ENCODE data around the gene CALM3.
"Not testable (repeated sequence)": the region's sequence is repeated elsewhere in the genome, so short reads cannot be mapped to it uniquely, and the experiment has no call there.

CALM3 gene

DNA sequence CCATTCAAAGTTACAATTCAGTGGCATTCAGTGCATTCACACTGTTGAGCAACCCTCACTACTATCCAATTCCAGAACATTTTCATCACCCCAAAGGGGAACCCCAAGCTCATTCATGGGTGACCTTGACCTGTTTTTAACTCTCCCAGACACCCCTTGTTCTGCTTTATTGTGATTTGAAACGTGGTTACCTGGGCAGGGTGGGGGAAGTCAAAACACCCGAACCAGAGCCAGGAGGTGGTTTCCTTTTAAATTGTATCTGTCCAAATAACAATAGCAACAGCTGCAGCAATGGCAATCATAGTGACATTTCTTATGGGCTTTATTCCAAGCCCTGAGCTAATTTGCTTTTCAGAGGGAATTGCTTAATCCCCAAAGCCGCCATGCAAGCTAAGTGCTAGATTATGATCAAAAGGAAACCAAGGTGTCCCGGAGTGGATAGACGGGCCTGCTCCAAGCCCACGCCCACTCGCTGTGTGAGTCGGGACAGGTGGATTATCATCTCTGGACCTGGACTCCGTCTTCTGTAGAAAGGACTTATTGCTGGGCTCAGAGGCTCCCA is 17.6 kb downstream of the CALM3 start:
- Histone ChIP-seq H3K4me3 (ENCODE audit: low read depth, low read length) (no peak overlapping the region), H3K27me3 (ENCODE audit: control insufficient read depth, insufficient read depth, low read length) (no peaks in the 10 kb centered on the region), H3K36me3 (ENCODE audit: control insufficient read depth, insufficient read depth, low read length) (no peaks in the 10 kb centered on the region), H3K9me3 (ENCODE audit: control insufficient read depth, insufficient read depth, low read depth, low read length) (no peaks in the 10 kb centered on the region), H3K27ac (ENCODE audit: low read depth, low read length) (no peak overlapping the region), H3K4me1 (ENCODE audit: control insufficient read depth, insufficient read depth, low read length) (peaks cover 14% of the 10 kb centered on the region), H3K9ac (ENCODE audit: low read length) (no peak overlapping the region)

DNA sequence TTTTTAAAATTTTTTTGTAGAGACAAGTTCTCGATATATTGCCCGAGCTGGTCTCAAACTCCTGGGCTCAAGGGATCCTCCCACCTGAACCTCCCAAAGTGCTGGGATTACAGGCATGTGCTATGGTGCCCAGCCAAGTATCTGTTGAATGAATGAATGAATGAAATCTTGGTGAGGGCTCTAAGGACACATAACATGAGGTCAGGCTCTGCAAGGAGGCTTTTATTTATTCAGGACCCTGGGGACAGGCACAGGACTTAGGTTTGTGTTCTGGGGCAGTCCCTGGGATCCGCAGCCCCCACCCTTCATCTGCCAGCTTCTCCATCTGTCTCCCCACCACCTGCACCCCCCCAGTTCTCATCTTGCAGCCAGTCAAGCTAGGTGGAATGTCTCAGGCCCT is 19.1 kb downstream of the CALM3 start:
- H3K4me1 ChIP-seq (ENCODE audit: control insufficient read depth, insufficient read depth, low read length): peaks cover 19% of the 10 kb centered on the region
- no peaks in the 10 kb centered on the region for H3K27me3 ChIP-seq (ENCODE audit: control insufficient read depth, insufficient read depth, low read length)
- H3K36me3 ChIP-seq (ENCODE audit: control insufficient read depth, insufficient read depth, low read length): no peaks in the 10 kb centered on the region
- H3K9me3 ChIP-seq (ENCODE audit: control insufficient read depth, insufficient read depth, low read depth, low read length): no peaks in the 10 kb centered on the region
- no peak overlapping the region for H3K27ac ChIP-seq (ENCODE audit: low read depth, low read length)
- no peak overlapping the region for H3K4me3 ChIP-seq (ENCODE audit: low read depth, low read length)
- H3K9ac ChIP-seq (ENCODE audit: low read length): no peak overlapping the region

DNA sequence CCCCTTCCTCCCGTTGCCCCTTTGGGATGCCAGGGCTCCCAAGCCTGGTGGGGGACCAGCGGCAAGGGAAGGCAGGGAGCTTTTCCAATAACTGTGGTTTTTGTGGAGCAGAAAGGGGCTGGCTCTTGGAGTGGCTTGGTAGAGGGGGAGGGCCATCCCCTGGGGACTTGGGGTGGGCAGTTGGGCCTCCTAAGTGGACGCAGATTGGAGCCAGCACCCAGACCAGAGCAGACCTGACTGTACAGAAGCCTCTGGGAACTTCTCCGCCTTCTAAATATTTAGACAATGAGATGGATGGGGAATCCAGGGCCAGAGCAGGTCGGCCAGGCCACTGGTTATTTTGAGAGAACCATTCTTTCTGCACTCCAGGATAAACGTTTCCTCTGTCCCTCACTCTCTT is 19.6 kb downstream of the CALM3 start:
- H3K9ac ChIP-seq (ENCODE audit: low read length): no peak overlapping the region
- H3K4me1 ChIP-seq (ENCODE audit: control insufficient read depth, insufficient read depth, low read length): peaks cover 19% of the 10 kb centered on the region
- no peaks in the 10 kb centered on the region for H3K9me3 ChIP-seq (ENCODE audit: control insufficient read depth, insufficient read depth, low read depth, low read length)
- no peaks in the 10 kb centered on the region for H3K36me3 ChIP-seq (ENCODE audit: control insufficient read depth, insufficient read depth, low read length)
- H3K27ac ChIP-seq (ENCODE audit: low read depth, low read length): no peak overlapping the region
- no peaks in the 10 kb centered on the region for H3K27me3 ChIP-seq (ENCODE audit: control insufficient read depth, insufficient read depth, low read length)
- H3K4me3 ChIP-seq (ENCODE audit: low read depth, low read length): no peak overlapping the region

DNA sequence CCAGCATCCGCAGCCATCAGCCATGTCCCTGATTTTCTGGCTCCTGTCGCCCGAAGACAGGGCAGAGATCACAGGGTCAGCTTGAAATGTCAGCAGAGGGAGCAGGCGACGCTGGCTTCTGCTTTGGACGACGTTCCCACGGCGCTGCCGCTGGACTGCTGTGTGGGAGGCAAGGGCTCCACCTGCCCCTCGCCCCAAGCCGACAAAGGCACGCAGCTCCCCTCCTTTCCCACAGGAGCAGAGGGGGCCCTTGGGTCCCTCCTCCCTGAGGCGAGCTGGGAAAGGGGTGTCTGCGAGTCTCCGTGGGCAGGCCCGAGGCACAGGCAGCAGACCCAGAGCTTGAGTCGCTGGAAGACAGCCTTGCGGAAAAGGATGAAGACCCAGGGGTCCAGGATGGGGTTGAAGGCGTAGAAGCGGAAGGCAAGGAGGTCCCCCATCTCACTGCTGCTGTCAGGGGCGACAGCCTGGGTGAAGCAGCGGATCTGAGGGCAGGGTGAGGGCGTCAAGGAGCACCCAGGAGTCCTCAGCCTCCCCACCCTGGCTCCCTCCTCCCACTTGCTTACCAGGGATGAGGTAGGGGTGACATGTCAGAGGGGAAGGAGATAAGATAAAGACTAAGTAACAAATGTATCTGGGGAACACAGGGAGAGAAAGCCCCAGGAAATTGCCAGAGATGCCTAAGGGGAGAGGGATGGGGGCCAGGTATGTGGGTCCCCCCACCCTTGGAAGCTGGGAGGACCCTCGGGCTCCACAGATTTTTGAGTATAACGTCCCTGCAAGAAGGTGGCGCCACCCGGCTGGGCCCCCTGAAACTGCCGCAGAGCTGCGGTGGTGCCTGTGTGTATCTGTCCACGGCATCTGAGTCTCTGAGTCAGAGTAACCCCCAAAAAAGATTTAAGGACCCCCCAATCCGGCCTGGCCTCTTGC is 20.3 kb downstream of the CALM3 start:
- no peaks in the 10 kb centered on the region for H3K9me3 ChIP-seq (ENCODE audit: control insufficient read depth, insufficient read depth, low read depth, low read length)
- no peaks in the 10 kb centered on the region for H3K27me3 ChIP-seq (ENCODE audit: control insufficient read depth, insufficient read depth, low read length)
- H3K36me3 ChIP-seq (ENCODE audit: control insufficient read depth, insufficient read depth, low read length): no peaks in the 10 kb centered on the region
- no peak overlapping the region for H3K4me3 ChIP-seq (ENCODE audit: low read depth, low read length)
- no peak overlapping the region for H3K9ac ChIP-seq (ENCODE audit: low read length)
- no peak overlapping the region for H3K27ac ChIP-seq (ENCODE audit: low read depth, low read length)
- H3K4me1 ChIP-seq (ENCODE audit: control insufficient read depth, insufficient read depth, low read length): peaks cover 19% of the 10 kb centered on the region

DNA sequence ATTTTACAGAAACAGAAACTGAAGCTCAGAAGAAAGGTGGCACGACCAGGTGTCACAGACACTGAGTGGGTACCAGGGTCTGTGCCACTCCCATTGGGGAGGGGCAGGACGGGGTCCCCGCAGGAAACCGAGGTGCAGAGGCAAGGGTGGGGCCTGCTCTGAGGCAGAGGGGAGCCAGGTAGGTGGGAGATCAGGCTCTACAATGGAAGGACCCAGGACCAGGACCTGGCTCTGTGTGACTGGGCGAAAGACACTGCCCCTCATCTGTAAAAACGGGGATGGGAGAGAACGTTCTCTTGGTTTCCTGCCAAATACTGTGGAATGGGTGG is 21.0 kb downstream of the CALM3 start:
- Histone ChIP-seq H3K36me3 (ENCODE audit: control insufficient read depth, insufficient read depth, low read length) (no peaks in the 10 kb centered on the region), H3K4me1 (ENCODE audit: control insufficient read depth, insufficient read depth, low read length) (peaks cover 15% of the 10 kb centered on the region), H3K9ac (ENCODE audit: low read length) (no peak overlapping the region), H3K9me3 (ENCODE audit: control insufficient read depth, insufficient read depth, low read depth, low read length) (no peaks in the 10 kb centered on the region), H3K27me3 (ENCODE audit: control insufficient read depth, insufficient read depth, low read length) (no peaks in the 10 kb centered on the region), H3K27ac (ENCODE audit: low read depth, low read length) (no peak overlapping the region), H3K4me3 (ENCODE audit: low read depth, low read length) (no peak overlapping the region)

DNA sequence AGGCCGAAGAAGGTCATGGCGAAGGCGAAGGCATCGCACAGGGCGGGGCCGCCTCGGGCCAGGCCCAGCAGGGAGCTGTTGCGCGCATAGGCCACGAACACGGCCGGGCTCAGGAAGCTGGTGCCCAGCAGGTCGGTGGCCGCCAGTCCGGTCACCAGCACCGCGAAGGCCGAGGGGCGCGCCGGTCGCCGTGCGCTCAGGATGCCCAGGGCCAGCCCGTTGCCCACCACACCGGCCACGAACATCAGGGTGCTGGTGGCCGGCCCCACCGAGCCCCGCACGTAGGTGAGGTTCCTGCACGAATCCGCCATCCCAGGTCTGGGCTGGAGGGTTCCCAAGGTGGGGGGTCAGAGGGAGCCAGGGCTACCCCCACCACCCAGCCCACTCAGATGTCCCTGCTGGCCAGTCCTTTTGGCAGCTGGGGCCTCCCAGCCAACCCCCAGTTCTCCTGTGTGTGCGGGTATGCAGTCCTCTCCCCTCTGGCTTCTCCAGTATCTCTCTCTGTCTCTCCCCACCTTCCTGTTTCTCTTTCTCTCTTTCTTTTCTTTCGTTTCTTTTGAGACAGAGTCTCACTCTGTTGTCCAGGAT is 22.9 kb downstream of the CALM3 start:
- Histone ChIP-seq H3K27me3 (ENCODE audit: control insufficient read depth, insufficient read depth, low read length) (no peaks in the 10 kb centered on the region), H3K9ac (ENCODE audit: low read length) (no peak overlapping the region), H3K4me1 (ENCODE audit: control insufficient read depth, insufficient read depth, low read length) (peaks cover 17% of the 10 kb centered on the region), H3K27ac (ENCODE audit: low read depth, low read length) (no peak overlapping the region), H3K9me3 (ENCODE audit: control insufficient read depth, insufficient read depth, low read depth, low read length) (no peaks in the 10 kb centered on the region), H3K4me3 (ENCODE audit: low read depth, low read length) (no peak overlapping the region), H3K36me3 (ENCODE audit: control insufficient read depth, insufficient read depth, low read length) (no peaks in the 10 kb centered on the region)

DNA sequence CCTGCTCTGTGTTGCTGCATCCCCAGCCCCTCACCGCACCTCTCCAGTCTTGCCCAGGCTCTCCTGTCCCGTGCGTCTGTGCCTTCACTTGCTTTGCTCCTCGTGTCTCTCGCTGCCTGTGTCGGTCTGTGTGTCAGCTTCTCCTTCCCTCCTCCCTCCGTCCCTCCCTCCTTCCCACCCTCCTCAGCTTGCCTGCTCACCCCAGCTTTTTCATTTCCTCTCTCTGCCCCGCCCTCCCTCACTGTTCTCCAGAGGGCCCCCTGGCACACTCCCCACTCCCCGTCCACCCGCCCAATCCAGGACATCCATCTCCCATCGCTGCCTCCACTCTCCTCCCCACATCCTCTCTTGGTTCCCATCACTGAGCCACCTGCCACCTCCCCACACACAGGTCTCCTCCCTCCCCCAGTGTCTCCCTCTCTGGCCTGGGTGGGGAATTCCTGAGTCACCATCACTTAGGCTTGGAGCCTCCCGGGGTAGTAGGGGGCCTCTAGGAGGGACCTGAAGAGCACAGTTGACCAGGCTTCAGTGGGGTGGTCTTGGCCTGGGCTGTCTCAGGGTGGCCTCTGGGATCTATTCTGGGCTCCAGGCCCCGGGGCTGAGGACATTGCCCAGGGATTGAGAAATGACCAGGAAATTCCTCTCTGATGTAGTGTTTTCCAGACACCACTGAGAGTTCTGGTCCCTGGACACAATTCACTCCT is 24.0 kb downstream of the CALM3 start, which contains the start of gene PTGIR:
Gene PTGIR (minus strand): TSS at position 132 of the 704 bp plus-strand sequence. CDS start 864 bp downstream, outside the sequence.
- Histone ChIP-seq H3K9ac (ENCODE audit: low read length) (no peak within 1 kb of the TSS), H3K27me3 (ENCODE audit: control insufficient read depth, insufficient read depth, low read length) (no peaks in the 10 kb centered on the region), H3K4me3 (ENCODE audit: low read depth, low read length) (no peak within 1 kb of the TSS), H3K27ac (ENCODE audit: low read depth, low read length) (no peak within 1 kb of the TSS), H3K36me3 (ENCODE audit: control insufficient read depth, insufficient read depth, low read length) (no peaks in the 10 kb centered on the region), H3K4me1 (ENCODE audit: control insufficient read depth, insufficient read depth, low read length) (peaks cover 17% of the 10 kb centered on the region), H3K9me3 (ENCODE audit: control insufficient read depth, insufficient read depth, low read depth, low read length) (no peaks in the 10 kb centered on the region)

DNA sequence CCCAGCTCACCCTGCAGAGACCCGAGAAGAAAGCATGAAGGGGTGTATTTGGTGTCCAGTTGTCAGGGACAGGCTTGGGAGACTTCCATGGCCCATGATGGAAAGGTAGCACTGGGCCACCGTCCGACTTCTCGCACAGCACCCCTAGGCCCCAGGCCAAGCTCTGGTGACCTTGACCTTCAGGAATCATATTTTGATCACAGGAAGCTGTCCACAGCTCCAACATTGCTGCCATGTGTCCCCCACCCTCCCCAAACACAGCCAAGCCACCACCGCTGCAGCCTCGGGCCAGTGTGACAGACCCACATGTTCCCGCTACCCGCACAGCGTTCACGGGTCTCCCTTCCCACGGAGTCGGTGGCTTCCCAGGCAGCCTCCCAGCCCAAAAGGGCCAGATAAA is 24.6 kb downstream of the CALM3 start:
- Histone ChIP-seq H3K4me3 (ENCODE audit: low read depth, low read length) (no peak overlapping the region), H3K4me1 (ENCODE audit: control insufficient read depth, insufficient read depth, low read length) (peaks cover 19% of the 10 kb centered on the region), H3K9me3 (ENCODE audit: control insufficient read depth, insufficient read depth, low read depth, low read length) (no peaks in the 10 kb centered on the region), H3K9ac (ENCODE audit: low read length) (no peak overlapping the region), H3K27me3 (ENCODE audit: control insufficient read depth, insufficient read depth, low read length) (no peaks in the 10 kb centered on the region), H3K27ac (ENCODE audit: low read depth, low read length) (no peak overlapping the region), H3K36me3 (ENCODE audit: control insufficient read depth, insufficient read depth, low read length) (no peaks in the 10 kb centered on the region)

DNA sequence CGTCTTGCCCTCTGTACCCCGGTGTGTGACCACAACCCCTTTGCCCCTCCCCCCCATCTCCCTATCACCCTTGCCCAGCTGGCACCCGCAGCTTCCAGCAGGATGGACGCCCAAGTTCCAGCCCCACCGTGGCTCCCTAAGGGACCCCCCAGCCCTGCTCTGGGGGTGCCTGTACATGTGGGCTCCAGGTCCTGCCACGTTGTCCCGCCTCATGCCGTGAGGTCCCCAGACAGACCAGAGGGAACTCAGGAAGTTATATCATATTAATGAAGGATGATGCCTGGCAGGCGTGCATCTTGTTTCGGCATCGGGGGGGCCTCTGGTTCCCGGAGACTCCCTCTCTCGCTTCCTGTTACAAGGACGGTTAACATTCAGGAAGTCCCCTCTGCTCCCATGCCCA is 25.3 kb downstream of the CALM3 start:
- H3K4me3 ChIP-seq (ENCODE audit: low read depth, low read length): no peak overlapping the region
- no peaks in the 10 kb centered on the region for H3K9me3 ChIP-seq (ENCODE audit: control insufficient read depth, insufficient read depth, low read depth, low read length)
- no peak overlapping the region for H3K27ac ChIP-seq (ENCODE audit: low read depth, low read length)
- H3K36me3 ChIP-seq (ENCODE audit: control insufficient read depth, insufficient read depth, low read length): no peaks in the 10 kb centered on the region
- H3K27me3 ChIP-seq (ENCODE audit: control insufficient read depth, insufficient read depth, low read length): peaks cover under 1% of the 10 kb centered on the region; the same call in 1 of the 2 replicates
- H3K4me1 ChIP-seq (ENCODE audit: control insufficient read depth, insufficient read depth, low read length): peaks cover 20% of the 10 kb centered on the region
- no peak overlapping the region for H3K9ac ChIP-seq (ENCODE audit: low read length)

DNA sequence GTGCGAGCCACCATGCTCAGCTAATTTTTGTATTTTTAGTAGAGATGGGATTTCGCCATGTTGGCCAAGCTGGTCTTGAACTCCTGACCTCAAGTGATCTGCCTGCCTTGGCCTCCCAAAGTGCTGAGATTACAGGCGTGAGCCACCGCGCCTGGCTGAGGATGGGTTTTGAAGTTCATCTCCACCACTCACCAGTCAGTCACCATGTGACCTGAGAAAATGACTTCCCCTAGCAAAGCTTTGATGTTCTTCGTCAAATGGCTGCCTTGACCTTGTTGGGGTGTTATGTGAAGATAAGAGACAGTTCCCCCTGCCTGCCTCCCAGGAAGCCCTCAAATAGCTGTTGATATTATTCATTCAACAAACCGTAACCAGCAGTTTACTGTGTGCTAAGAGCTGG is 27.8 kb downstream of the CALM3 start:
- H3K4me1 ChIP-seq (ENCODE audit: control insufficient read depth, insufficient read depth, low read length): peaks cover 27% of the 10 kb centered on the region
- H3K27ac ChIP-seq (ENCODE audit: low read depth, low read length); H3K9ac ChIP-seq (ENCODE audit: low read length); H3K9me3 ChIP-seq (ENCODE audit: control insufficient read depth, insufficient read depth, low read depth, low read length); H3K36me3 ChIP-seq (ENCODE audit: control insufficient read depth, insufficient read depth, low read length); H3K4me3 ChIP-seq (ENCODE audit: low read depth, low read length): not testable (repeated sequence)
- H3K27me3 ChIP-seq (ENCODE audit: control insufficient read depth, insufficient read depth, low read length): peaks cover 23% of the 10 kb centered on the region

Measured in HUES6 (cell line).